Measurements from ENCODE around the gene KLC3. TPM values are rescaled to one million over a fixed set of nuclear protein-coding genes. Genes with fewer than 3 reads are reported as not detected.

Gene KLC3
- total RNA-seq, 1 experiment from 2014 or later, result not detected

DNA sequence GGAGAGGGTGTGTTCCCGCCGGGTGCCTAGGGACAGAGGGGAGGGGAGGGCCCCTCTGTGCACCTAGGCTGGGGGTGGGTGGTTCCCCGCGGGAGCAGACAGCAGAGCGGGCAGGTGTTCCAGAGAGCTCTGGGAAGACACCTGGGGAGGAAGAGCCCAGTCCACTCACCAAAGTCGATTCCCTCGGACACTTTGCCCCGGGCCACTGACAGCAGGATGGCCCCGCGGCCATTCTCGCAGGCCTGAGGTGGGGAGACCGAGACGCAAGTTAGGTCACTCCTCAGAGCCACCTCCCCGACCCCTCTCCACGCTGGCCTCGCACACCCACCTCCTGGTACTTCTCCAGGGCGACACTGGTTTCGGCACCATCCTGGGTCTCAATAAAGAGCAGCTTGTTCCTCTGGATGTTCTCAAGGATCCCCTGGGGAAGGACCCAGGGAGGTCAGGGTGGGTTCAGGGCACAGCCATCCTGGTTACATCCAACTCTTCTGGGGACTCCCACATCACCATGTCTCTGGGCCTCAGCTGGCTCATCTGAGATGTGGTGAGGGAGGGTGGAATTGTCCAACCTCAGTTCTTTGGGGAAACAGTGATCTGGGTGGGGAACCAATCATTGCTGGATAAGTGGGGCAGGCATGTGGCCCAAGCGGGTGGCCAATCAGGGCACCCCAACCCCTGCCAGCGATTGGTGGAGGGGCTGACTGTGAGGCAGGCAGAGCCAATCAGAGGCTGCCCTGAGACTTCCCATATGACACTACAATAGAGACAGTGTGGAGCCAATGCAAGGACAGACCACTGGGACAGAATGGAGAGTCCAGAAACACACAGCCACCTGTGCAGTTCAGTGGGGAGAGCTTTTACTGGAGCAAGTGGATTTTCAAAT lies 12.6 kb downstream of the KLC3 start:
- Histone ChIP-seq H3K4me3 (no peak overlapping the region), H3K9me3 (no peaks in the 10 kb centered on the region), H3K36me3 (peaks cover 73% of the 10 kb centered on the region), H3K27me3 (no peaks in the 10 kb centered on the region)
- no peak for DNase-seq

DNA sequence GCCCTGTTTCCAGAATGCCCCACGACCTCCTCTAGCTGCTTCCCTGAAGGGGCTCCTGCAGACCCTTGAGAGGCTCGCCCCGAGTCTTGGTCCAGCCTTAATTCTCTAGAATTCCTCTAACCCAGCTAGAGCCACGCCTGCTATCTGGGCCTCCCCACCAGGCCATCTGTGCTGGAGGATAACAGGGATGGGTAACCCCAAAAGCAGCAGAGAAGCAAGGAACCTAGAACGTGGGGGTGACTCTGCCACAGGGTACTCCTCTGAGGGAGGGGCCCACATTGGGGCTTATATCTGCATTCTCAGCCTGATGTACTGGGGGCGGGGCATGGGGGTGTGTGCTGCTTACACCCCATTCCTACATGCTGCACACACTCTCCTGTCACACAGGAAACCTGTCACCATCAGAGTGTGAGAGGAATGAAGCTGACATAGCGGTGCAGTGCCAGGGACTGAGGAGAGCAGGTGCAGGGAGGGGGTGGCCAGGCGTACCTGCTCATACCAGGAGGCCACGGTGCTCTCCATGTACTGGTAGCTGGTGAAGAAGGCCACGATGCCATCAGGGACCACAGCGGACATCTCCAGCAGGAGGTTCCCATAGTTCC lies 13.8 kb downstream of the KLC3 start:
- no peaks in the 10 kb centered on the region for H3K9me3 ChIP-seq
- H3K4me3 ChIP-seq, result no peak overlapping the region
- no peaks in the 10 kb centered on the region for H3K27me3 ChIP-seq
- DNase-seq, result no peak
- H3K36me3 ChIP-seq, result peaks cover 84% of the 10 kb centered on the region

GRCh38 chr19:45355402-45355801 lies 14.9 kb downstream of the KLC3 start:
- Histone ChIP-seq H3K27me3 (no peaks in the 10 kb centered on the region), H3K36me3 (peaks cover 90% of the 10 kb centered on the region), H3K4me3 (no peak overlapping the region), H3K9me3 (no peaks in the 10 kb centered on the region)
- DNase-seq, result no peak

DNA sequence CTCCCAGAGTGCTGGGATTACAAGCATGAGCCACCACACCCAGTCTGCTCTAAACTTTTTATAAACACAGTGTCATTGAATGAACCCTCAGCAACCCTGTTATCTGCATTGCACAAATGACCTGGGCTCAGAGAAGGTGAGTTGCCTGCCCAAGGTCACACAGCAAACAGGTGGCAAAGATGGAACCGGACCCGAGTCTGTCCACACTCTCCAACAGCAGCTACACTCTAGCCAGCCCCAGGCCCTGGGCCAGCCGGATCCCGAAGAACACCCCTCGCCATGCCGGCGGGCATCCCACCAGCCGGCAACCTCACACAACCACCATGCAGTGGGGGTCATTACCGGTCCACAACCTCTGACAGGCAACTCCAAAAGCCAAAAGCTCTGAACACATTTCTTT lies 15.4 kb downstream of the KLC3 start:
- Histone ChIP-seq H3K4me3 (no peak overlapping the region), H3K27me3 (no peaks in the 10 kb centered on the region), H3K36me3 (peaks cover 92% of the 10 kb centered on the region), H3K9me3 (no peaks in the 10 kb centered on the region)
- no peak for DNase-seq

- no peak overlapping the region for H3K4me3 ChIP-seq
- H3K36me3 ChIP-seq, result peaks cover 90% of the 10 kb centered on the region
- no peaks in the 10 kb centered on the region for H3K27me3 ChIP-seq
- no peaks in the 10 kb centered on the region for H3K9me3 ChIP-seq
- no peak for DNase-seq
Observed at GRCh38 chr19:45356760-45357444, 16.4 kb downstream of the KLC3 start.

DNA sequence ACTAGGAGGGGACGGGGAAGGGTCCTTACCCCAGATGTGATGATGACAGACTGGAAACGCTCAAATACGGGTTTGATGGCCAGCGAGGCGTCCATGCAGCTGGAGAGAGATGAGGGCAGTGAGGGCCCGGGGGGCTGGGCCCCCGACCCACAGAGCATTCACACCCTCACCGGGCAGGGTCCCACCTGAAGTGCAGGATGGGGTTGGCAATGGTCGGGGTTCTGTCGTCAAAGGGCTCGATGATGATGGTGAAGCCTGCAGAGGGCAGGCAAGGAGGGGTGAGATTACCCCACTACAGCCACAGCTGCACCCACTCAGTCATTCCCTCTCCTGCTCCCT lies 16.9 kb downstream of the KLC3 start:
- Histone ChIP-seq H3K36me3 (peaks cover 90% of the 10 kb centered on the region), H3K4me3 (no peak overlapping the region), H3K9me3 (no peaks in the 10 kb centered on the region), H3K27me3 (no peaks in the 10 kb centered on the region)
- no peak for DNase-seq

DNA sequence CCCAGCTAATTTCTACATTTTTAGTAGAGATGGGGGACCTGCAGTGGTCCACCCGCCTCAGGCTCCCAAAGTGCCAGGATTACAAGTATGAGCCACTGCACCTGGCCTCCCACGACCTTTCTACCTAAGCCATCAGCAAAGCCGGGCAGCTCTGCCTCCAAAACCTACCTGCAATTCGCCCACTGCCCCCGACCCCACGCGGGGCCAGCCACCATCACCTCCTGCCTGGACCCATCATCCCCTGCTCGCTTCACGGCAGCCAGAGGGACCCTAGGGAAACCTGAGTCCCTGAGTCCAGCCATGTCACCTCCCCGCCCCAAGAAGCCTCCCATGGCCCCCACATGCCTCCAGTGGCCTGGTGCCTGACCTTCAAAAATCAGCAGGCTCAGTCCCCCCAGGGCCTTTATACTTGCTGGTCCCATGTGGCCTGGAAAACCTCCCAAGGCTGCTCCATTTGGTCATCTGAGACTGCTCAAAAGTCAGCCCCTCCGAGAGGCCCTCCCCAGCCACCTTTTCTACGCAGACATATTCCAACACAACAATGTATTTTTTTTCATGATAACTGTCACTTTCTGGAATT lies 17.8 kb downstream of the KLC3 start:
- Histone ChIP-seq H3K9me3 (no peaks in the 10 kb centered on the region), H3K36me3 (peaks cover 92% of the 10 kb centered on the region), H3K4me3 (no peak overlapping the region), H3K27me3 (no peaks in the 10 kb centered on the region)
- DNase-seq, result no peak

- DNase-seq, result no peak
- Histone ChIP-seq H3K9me3 (no peaks in the 10 kb centered on the region), H3K4me3 (no peak overlapping the region), H3K27me3 (no peaks in the 10 kb centered on the region), H3K36me3 (peaks cover 84% of the 10 kb centered on the region)
Observed at GRCh38 chr19:45361608-45362007, 21.1 kb downstream of the KLC3 start.

- Histone ChIP-seq H3K27me3 (no peaks in the 10 kb centered on the region), H3K36me3 (peaks cover 83% of the 10 kb centered on the region), H3K9me3 (no peaks in the 10 kb centered on the region), H3K4me3 (no peak overlapping the region)
- DNase-seq, result no peak
Observed at GRCh38 chr19:45362291-45362690, 21.7 kb downstream of the KLC3 start.

DNA sequence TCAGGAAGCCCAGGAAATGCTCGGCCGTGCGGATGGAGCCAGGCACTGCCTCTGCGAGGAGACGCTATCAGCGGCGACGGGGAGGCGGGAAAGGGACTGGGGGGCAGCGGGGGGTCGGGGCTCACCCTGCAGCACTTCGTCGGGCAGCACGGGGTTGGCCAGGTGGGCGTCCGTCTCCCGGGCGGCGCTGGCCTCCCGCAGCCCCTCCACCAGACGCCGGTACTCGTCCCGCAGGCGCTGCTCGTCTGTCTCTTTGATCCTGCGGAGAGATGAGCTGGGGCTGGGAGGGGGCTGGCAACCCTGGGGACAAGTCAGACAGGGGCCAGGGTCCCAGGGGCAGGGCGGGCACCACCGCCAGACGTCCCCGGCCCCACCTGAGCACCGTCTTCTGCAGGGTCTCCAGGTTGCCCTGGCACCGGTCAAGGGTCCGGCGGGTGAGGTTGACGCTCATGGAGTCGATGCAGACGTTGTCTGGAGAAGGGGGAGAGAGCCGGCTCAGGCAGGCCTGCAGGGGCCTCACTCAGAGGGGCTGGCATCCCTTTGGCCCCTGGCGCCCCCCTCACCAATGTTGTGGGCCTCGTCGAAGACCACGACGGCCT lies 23.4 kb downstream of the KLC3 start:
- Histone ChIP-seq H3K4me3 (no peak overlapping the region), H3K9me3 (no peaks in the 10 kb centered on the region), H3K27me3 (no peaks in the 10 kb centered on the region), H3K36me3 (peaks cover 78% of the 10 kb centered on the region)
- no peak for DNase-seq

GRCh38 chr19:45364696-45365095 lies 24.1 kb downstream of the KLC3 start:
- Histone ChIP-seq H3K4me3 (no peak overlapping the region), H3K36me3 (peaks cover 74% of the 10 kb centered on the region), H3K9me3 (no peaks in the 10 kb centered on the region), H3K27me3 (no peaks in the 10 kb centered on the region)
- no peak for DNase-seq

- H3K4me3 ChIP-seq, result no peak overlapping the region; the same call in 1 of the 2 replicates
- H3K27me3 ChIP-seq, result no peaks in the 10 kb centered on the region
- H3K36me3 ChIP-seq, result peaks cover 48% of the 10 kb centered on the region
- DNase-seq, result no peak
- no peaks in the 10 kb centered on the region for H3K9me3 ChIP-seq
Observed at GRCh38 chr19:45368127-45368526, 27.6 kb downstream of the KLC3 start.

GRCh38 chr19:45368737-45369340 lies 28.3 kb downstream of the KLC3 start:
- Histone ChIP-seq H3K4me3 (peak overlapping the region; percentile 76), H3K36me3 (peaks cover 43% of the 10 kb centered on the region), H3K9me3 (no peaks in the 10 kb centered on the region), H3K27me3 (no peaks in the 10 kb centered on the region)
- no peak for DNase-seq

- Histone ChIP-seq H3K9me3 (no peaks in the 10 kb centered on the region), H3K27me3 (no peaks in the 10 kb centered on the region), H3K36me3 (peaks cover 30% of the 10 kb centered on the region), H3K4me3 (peak within 1 kb of the TSS; percentile 76)
- peak; percentile 99 for DNase-seq
Observed at GRCh38 chr19:45370410-45371204, 30.1 kb downstream of the KLC3 start, which contains the start of gene ERCC2. Gene ERCC2, minus strand, starts transcription at chr19:45370573. Its CDS starts 33 bp downstream, at chr19:45370540.

DNA sequence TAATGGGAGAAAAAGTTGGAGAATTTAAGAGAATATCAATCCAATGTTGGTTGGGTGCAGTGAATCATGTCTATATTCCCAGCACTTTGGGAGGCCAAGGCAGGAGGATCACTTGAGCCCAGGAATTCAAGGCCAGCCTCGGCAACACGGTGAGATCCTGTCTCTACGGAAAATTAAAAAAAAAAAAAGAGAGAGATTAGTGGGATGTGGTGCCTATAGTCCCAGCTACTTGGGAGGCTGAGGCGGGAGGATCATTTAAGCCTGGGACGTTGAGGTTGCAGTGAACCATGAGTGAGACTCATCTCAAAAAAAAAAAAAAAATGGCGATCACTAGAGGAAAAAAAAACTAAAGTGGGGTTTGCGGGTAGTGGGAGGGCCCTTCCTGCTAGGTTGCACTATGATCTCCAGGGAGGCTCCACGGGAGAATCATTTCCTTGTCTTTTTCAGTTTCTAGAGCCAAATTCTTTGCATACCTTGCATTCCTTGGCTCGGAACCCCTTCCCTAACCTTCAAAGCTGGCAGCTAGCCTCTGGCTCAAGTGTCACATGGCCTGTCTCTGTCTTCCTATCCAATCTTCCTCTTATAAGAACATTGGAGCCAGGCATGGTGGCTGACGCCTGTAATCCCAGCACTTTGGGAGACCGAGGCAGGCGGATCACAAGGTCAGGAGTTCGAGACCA lies 35.6 kb downstream of the KLC3 start:
- no peak overlapping the region for H3K4me3 ChIP-seq

More for the DNA sequence above, 35.6 kb downstream of the KLC3 start:
- H3K27me3 ChIP-seq, result no peaks in the 10 kb centered on the region
- DNase-seq, result peak; percentile 89
- peaks cover 4% of the 10 kb centered on the region; the same call in 1 of the 2 replicates for H3K36me3 ChIP-seq
- peaks cover 11% of the 10 kb centered on the region; the same call in 1 of the 2 replicates for H3K9me3 ChIP-seq
